Peyer's patch (tissue), 4 donors: ENCODE measurements around the gene WRNIP1.

Source experiments
- CTCF ChIP-seq, 6 experiments: fragments of 450-650 bp in 4 of 6; fragments of 200-600 bp in 2 of 6; sonication (generic) in 1 of 6; IDR thresholded peaks; one replicate each; pipeline ENCODE4 v1.5.1; 2017 to 2019; ENCODE audit warnings: antibody characterized with exemption in 6 of 6, mild to moderate bottlenecking in 3 of 6, moderate library complexity in 1 of 6
- POLR2A ChIP-seq, 2 donors: fragments of 450-650 bp; IDR thresholded peaks; one replicate each; pipeline ENCODE4 v1.5.1; 2017; ENCODE audit warnings: antibody characterized with exemption in 2 of 2, mild to moderate bottlenecking in 2 of 2, moderate library complexity in 2 of 2

DNA sequence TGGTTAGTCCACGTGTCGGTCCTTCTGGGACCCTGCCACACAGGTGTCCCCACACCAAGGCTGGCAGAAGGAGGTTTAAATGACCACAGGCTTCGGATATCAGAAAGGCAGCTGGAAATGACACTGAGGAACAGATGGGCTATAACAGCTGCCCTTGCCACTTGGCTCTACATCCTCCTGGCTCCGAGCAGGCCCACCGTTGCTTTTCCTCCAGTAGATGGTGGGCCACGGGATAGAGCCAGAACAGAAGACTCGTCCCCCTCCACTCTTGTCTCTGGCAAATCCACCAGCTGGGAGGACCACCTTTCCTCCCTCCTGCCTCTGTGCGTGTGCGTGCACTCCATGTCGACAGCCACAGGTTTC lies 17.6 kb downstream of the WRNIP1 start:
- no peak for TF ChIP-seq CTCF (IDR thresholded peaks at IDR 0.05)
- no peak for TF ChIP-seq POLR2A (IDR thresholded peaks at IDR 0.05)
